DND-41 (cell line): ENCODE data around the gene TOLLIP.

Experiments
- EZH2 ChIP-seq: IDR thresholded peaks from 3 replicates; pipeline ENCODE4 v1.6.1; 2012; ENCODE audit warnings: borderline replicate concordance, low read depth, mild to moderate bottlenecking, moderate library complexity, low read length, inconsistent platforms; ENCODE audit not compliant: severe bottlenecking
- TF ChIP-seq, protein P1 (sequence below): IDR thresholded peaks from 2 replicates; pipeline ENCODE4 v1.5.1; 2012; ENCODE audit warnings: borderline replicate concordance, low read length, moderate library complexity, mild to moderate bottlenecking; ENCODE audit not compliant: poor library complexity, severe bottlenecking; ENCODE audit errors: extremely low read depth

DNA sequence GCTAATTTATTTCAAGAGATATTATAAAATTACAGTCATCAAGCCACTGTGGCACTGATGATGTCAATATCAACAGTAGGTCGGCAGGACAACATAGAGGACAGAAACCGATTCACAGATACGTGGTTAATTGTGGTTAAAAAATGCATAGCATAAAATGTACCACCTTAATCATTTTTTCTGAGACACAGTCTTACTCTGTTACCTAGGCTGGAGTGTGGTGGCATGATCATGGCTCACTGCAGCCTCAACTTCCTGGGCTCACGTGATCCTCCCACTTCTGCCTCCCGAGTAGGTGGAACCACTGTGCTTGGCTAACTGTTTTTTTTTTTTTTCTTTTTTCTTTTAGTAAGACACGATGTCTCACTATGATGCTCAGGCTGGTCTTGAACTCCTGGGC, 21.0 kb upstream of the TOLLIP start:
- TF ChIP-seq, protein P1, sequence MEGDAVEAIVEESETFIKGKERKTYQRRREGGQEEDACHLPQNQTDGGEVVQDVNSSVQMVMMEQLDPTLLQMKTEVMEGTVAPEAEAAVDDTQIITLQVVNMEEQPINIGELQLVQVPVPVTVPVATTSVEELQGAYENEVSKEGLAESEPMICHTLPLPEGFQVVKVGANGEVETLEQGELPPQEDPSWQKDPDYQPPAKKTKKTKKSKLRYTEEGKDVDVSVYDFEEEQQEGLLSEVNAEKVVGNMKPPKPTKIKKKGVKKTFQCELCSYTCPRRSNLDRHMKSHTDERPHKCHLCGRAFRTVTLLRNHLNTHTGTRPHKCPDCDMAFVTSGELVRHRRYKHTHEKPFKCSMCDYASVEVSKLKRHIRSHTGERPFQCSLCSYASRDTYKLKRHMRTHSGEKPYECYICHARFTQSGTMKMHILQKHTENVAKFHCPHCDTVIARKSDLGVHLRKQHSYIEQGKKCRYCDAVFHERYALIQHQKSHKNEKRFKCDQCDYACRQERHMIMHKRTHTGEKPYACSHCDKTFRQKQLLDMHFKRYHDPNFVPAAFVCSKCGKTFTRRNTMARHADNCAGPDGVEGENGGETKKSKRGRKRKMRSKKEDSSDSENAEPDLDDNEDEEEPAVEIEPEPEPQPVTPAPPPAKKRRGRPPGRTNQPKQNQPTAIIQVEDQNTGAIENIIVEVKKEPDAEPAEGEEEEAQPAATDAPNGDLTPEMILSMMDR: no peak
- TF ChIP-seq EZH2: no peak
